GM12892 (cell line): Measurements from ENCODE around the gene RNF44. TPM values are rescaled to one million over a fixed set of nuclear protein-coding genes. Genes with fewer than 3 reads are reported as not detected.

ENCODE experiments used
- DNase-seq: peaks from one replicate; pipeline ENCODE4 v3.0.0; 2011; ENCODE audit not compliant: insufficient read length
- FAIRE-seq: peaks from 2 replicates; lab custom pipeline; 2011; peaks lifted over from hg19 to GRCh38; lab: Jason Lieb, UNC
- POLR2A ChIP-seq: IDR thresholded peaks from 2 replicates; pipeline ENCODE4 v1.6.1; 2011; ENCODE audit warnings: low read depth, low read length, control low read depth
- POLR2AphosphoS5 ChIP-seq: IDR thresholded peaks from 2 replicates; pipeline ENCODE4 v1.6.1; 2011; ENCODE audit warnings: low read depth, low read length, control low read depth
- TAF1 ChIP-seq: IDR thresholded peaks from 2 replicates; pipeline ENCODE4 v1.6.1; 2011; ENCODE audit warnings: low read depth, mild to moderate bottlenecking, control low read depth, low read length, borderline replicate concordance
- polyA plus RNA-seq: library from polyadenylated mRNA; unstranded; fragments of >200 nt; gene quantifications from one replicate; pipeline ENCODE4 v1.2.1, GENCODE V29; 2012; ENCODE audit warnings: missing spikeins, inconsistent platforms; ENCODE audit not compliant: missing spikeins

Gene RNF44
- 13.1 TPM for polyA plus RNA-seq

- DNase-seq (peak; percentile 85), FAIRE-seq (no peak)
- 0 out of 2 replicates have a peak, but pooled peaks have one; percentile 11 for TF ChIP-seq POLR2A
- no peak for TF ChIP-seq POLR2AphosphoS5
- peak; percentile 25; the same call in 1 of the 2 replicates for TF ChIP-seq TAF1
Measured at GRCh38 chr5:176536902-176537553, at the start of gene RNF44. TSS of gene RNF44 (minus strand) at chr5:176537402. CDS start at chr5:176532472, 4,930 bp downstream.

- DNase-seq: no peak
- no peak for FAIRE-seq
- TF ChIP-seq POLR2A (no peak), TAF1 (no peak), POLR2AphosphoS5 (no peak)
Measured at GRCh38 chr5:176583076-176583475, 45.9 kb upstream of the RNF44 start.

GRCh38 chr5:176581361-176581760, 44.2 kb upstream of the RNF44 start:
- no peak for DNase-seq
- TF ChIP-seq TAF1 (no peak), POLR2A (no peak), POLR2AphosphoS5 (no peak)
- no peak for FAIRE-seq

- TF ChIP-seq POLR2AphosphoS5: no peak
- no peak for TF ChIP-seq POLR2A
- TF ChIP-seq TAF1: no peak
- no peak for DNase-seq
- no peak for FAIRE-seq
Measured at GRCh38 chr5:176579323-176579722, 42.1 kb upstream of the RNF44 start.

- no peak for TF ChIP-seq POLR2A
- TF ChIP-seq POLR2AphosphoS5: no peak
- no peak for TF ChIP-seq TAF1
- FAIRE-seq (no peak), DNase-seq (no peak)
Measured at GRCh38 chr5:176578391-176578808, 41.2 kb upstream of the RNF44 start.

- FAIRE-seq: no peak
- TF ChIP-seq TAF1 (no peak), POLR2AphosphoS5 (no peak), POLR2A (no peak)
- no peak for DNase-seq
Measured at GRCh38 chr5:176577312-176578176, 40.3 kb upstream of the RNF44 start.

- DNase-seq: no peak
- FAIRE-seq: no peak
- TF ChIP-seq POLR2A (no peak), POLR2AphosphoS5 (no peak), TAF1 (no peak)
Measured at GRCh38 chr5:176575488-176576422, 38.6 kb upstream of the RNF44 start.

GRCh38 chr5:176575066-176575465, 37.9 kb upstream of the RNF44 start:
- FAIRE-seq: no peak
- no peak for TF ChIP-seq POLR2A
- DNase-seq: no peak

- DNase-seq: no peak
- TF ChIP-seq TAF1 (no peak), POLR2AphosphoS5 (no peak), POLR2A (no peak)
- no peak for FAIRE-seq
Measured at GRCh38 chr5:176574297-176574591, 37.0 kb upstream of the RNF44 start.

GRCh38 chr5:176573564-176574296, 36.5 kb upstream of the RNF44 start:
- DNase-seq (peak; percentile 87), FAIRE-seq (peak; percentile 77)
- TF ChIP-seq TAF1 (no peak), POLR2A (no peak), POLR2AphosphoS5 (no peak)

GRCh38 chr5:176570044-176570443, 32.8 kb upstream of the RNF44 start:
- TF ChIP-seq POLR2AphosphoS5: no peak
- no peak for TF ChIP-seq POLR2A
- TF ChIP-seq TAF1: no peak
- no peak for DNase-seq

More at GRCh38 chr5:176570044-176570443, 32.8 kb upstream of the RNF44 start:
- no peak for FAIRE-seq
